GM21526 (cell line): ENCODE results near the gene ENOX1.

ENCODE experiments used
- ATAC-seq: cut with Tn5 transposase; IDR thresholded peaks from one replicate; pipeline ENCODE4 v1.9.1; 2021; ENCODE audit warnings: moderate library complexity; ENCODE audit not compliant: unreplicated experiment, low FRiP score

The ENOX1 gene

DNA sequence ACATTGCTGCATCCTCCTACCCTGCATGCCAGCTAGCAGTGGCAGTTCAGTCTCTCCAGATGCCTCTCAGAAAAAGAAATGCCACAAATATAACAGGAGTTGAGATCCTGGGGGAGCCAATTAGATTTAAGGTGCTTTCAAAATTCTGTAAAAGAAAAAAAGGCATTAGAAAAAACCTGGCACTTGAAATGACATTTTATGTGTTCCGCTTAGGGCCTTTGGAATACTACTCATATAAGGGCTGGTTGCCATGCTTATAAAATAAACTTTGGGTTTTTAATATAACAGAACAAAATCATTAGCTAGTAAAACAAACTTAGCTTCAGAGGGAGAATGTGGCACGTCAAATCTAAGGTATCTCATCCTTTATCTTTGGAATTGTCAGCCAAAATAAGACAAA lies 104.1 kb downstream of the ENOX1 start:
- no peak for ATAC-seq

DNA sequence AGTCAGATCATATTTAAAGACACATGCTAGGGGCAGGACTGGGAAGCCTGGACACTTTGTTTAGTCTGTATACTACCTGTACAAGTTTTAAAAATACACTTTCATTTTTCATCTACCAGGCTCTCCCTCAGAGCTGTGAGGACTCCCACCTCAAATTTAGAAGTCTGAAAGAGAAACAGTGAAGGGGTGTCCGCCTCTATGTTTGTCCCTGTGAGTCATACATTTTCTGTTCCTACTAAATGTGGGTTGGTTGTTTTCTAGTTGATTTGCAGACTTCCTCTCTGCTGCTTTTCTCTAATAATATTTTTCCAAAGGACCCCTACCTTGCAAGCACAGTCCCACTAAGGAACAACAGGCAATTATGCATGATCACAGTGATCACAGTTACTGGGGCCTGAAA lies 110.5 kb downstream of the ENOX1 start:
- ATAC-seq, result peak; percentile 93

DNA sequence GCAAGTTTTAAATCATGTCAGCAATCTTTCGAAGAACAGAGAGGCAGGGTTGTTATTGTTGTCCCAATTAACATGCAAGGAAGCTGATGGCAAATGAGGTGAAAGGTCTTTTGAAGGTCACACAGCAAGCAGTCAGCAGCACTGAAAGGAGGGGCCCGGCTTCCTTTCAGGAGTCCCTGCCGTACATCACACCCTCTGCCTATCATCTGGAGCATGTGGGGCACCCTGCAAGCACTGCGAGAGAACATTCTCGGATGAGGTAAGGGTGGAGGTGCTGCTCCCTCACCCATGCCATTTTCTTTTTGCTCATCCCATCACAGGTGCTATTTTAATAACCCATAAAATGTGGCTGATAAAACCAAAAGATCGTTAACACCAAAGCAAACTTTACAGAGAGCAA lies 111.2 kb downstream of the ENOX1 start:
- no peak for ATAC-seq

DNA sequence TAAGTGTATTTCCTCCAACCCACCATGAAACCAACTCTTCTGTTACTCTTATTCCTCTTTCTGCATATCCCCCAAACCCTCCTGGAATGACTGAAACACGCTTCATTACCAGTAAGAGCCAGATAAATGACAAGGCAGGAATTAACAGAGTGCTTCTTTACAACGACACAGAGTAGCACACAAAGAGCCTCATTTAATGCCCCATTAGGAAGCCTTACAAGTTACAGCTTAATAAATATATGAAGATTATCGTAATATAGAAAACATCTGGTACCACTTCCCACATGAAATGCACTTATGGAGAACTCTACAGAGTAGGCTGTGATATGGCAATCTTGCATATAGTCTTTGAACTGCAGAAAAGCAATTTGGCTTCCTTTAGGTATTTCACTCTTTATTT lies 116.8 kb downstream of the ENOX1 start:
- no peak for ATAC-seq

DNA sequence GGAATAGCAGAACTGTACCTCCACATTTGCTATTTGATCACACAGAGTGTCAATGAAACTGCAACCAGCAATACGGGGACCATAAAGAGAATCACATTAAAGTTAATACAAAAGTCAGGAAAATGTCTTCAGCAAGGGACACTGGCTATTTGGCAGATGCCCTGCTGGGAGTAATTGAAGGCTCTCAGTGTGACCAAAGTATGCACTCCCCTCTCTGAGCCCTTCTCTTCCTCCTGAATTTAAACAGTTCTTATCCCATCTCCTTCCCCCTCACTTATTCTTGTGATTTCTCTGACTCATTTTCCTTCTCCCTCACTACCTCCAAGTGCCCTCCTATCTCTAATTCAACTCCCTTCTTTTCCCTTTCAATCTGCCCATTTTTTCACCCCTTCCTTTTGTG lies 117.7 kb downstream of the ENOX1 start:
- ATAC-seq, result no peak

DNA sequence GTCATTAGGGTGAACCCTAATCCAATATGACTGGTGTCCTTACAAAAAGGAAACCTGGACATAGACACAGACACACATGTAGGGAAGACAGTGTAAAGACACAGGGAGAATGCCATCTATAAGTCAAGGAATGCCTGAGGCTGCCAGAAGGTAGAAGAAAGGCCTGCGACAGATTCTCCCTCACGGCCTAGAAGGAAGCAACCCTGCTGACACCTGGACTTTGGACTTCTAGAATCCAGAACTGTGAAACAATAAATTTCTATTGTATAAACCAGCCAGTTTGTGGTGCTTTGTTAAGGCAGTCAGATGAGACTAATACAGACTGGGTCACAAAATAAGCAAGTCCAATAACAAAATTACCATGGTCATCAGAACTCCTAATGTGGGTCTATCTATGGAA lies 120.4 kb downstream of the ENOX1 start:
- no peak for ATAC-seq

DNA sequence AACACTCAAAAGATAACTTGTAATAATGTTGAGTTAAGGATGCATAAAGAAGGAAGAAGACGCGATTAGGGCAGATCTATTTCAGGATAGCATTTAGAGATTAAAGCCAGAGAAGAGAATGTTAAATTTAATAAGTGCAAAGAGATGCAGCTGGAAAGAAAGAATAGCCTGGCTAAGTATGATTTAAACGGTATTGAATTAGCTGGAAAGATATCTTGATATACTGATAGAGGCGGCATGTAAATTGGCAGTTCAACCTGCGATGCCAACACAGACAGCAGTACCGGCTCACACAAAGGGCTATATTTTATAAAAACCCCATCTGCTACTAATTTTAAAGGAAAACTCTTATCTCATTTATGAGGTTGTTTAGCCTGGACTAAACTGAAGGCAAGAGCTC lies 121.4 kb downstream of the ENOX1 start:
- ATAC-seq, result no peak

DNA sequence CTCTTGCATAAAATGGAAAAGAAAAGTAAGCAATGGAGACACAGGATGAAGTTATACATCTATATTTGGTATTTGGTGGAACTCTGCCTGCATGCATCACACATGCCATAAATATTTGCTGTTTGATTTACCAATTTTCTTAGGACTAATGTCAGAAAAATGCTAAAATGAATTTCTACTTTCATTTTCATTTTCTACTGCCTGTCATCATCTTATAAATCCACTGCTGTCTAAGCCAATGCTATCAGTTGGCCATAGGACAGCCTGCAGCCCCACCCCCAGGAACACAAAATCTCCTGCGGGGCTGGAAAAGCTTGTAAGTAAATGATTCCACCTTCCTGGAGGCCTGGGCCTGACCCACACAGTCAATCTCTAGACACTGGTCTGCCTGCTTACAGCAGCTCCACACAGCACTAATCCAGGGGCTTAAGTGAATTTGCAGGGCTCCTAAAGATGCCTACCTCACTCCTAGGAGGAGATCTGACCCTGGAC lies 122.0 kb downstream of the ENOX1 start:
- no peak for ATAC-seq

DNA sequence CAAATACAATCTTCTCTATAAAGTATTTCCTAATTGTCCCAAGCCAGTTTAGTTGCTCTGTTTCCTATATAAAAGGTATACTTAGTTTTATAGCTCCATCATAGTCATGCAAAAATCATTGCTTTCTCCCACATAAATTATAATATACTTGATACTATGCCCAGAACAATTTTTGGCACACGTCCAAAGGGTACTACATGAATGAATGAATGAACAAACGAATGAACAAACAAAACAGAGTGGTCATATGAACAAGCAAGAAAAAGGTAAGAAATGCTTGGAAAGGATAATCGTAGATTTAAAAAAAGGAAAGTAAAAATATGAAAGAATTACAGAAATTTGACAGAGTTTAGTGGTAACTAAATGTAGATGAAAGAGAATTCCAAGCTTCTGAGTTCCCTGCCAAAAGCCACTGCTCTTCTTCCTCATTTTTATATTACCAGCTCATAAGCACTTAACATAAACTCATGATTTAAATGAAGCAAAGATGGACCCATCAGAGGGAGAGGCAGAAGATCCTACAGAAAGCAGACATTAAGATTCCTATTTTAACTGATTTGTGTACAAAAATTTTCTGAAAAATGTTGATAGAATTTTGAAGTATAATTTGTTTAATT lies 123.2 kb downstream of the ENOX1 start:
- no peak for ATAC-seq

DNA sequence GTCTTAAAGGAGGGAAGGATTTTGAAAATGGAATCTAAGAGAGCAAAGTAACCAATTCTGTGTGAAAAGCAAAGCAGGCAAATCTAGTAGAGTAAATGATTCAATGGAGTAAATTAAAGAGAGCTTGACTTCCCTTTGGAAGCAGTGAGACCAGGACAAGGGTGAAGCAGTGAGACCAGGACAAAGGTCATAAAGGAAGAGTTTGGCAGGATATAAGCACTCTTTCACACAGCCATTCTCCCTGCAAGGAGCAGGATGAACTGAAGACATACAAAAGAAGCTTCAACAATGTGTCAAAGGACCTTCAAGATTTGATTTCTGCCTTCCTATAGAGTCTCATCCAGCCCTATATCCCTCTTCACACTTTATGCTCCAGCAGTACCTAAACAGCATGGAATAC lies 123.8 kb downstream of the ENOX1 start:
- ATAC-seq, result no peak

DNA sequence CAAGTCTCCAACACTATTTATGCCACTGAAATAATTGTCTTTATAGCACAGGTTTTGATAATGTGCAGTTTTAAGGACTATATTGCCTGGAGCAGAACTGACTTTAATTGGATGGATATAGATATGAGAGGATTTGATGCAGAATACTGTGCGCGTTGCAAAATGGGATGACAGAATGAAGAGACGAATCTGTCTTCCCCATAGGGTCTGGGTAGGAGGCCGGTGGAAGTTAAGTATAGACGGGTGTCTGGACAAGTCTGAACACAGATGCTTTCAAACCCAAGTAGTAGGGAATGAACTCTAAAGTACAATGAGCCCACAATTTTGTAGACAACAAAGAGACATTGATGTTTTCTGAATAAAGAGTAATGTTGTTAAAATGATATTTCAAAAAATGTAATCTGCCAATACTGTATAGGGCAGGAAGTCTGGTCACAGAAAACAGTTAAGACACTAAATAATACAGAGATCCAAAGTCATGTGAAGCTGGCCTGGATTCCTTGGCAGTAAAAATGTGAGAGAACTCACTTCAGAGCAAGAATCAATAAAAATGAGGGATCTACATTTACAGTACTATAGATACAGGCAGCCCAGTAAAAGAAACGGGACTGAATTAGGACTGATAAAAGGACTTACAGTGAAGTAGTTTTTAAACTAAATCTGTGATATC lies 125.5 kb downstream of the ENOX1 start:
- no peak for ATAC-seq

DNA sequence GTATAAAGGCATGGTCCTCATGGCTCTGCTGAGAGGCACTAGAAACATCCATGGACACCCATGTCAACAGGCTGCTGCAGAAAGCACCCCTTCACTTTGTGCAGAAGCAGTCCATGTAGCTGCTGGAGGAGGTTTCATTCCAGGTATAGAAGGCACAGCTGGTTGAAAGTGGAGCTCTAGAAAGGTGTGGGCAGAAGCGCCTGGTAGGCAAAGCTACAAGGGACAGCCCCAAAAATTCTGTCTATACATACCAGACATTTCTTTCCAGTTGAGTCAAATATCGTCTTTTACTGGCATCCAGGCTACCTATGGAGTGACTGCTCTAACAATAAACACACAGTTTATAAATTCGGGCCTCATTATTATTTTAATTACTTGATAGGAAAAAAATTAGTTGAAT lies 129.3 kb downstream of the ENOX1 start:
- ATAC-seq, result no peak

DNA sequence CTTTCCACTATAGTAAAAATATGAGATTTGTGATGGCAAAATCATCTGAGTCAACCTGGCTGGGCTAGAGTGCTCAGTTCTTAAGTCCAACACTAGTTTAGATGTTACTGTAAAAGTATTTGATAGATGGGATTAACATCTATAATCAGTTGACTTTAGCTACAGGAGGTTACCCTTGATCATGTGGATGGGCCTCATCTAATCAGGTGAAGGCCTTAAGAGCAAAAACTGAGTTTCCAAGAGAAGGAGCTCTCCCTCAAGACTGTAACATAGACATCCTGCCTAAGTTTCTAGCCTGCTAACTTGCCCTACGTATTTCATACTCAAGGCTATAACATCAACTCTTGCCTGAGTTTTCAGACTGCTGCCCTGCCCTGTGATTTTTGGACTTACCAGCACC lies 132.8 kb downstream of the ENOX1 start:
- no peak for ATAC-seq

DNA sequence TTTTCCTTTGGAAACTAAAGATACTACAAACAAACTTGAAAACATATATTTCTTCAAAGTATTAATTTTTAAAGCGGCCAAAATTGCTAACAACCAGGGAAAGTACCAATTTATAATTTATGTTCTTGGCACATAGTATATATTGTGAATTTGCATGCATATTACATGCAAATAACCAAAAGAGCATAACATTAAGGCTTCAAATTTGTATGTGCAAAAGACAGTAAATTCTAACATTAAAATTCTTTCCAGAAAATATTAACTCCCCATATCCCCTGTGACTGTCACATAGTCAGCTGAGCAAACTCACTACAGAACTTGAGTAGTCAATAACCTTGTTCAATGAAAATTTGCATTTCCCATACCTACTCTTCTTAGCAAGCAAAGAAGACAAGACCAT lies 133.4 kb downstream of the ENOX1 start:
- ATAC-seq, result no peak

DNA sequence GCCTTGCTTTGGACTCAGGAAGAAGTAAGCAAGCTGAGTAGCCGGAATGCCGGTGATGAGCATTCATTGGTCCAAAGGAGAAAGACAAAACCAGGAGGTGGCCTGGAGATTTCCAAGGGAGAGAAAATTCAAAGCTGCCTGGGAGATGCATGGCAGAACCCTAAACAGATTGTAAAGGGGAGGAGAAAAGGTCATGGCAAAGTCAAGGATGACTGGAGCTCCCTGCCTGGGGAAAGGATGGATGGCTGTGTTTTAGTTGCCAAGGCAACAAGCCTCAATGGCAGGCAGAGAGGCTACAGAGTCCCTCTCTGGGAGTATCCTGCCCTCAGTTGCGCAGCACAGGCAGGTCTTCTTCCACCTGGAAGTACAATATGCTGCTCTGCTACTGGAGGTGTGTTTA lies 134.0 kb downstream of the ENOX1 start:
- ATAC-seq, result no peak

DNA sequence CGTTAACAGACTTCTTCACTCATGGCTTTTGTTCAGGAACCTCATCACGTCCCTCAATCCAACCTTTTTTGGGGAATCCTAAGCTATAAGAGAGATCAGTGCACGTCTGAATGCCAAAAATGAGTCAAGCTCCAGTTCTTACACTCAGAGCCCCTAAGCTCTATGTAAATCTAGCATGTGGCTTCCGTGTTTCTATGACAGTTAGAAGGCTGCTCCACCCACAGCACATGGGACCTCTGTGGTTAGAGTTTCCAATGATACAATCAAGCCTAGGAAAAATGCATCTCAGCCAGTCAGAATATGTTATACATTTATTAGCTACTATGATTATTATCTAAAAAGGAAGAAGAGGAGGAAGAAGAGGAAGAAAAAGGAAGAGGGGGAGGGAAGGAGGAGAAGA lies 135.9 kb downstream of the ENOX1 start:
- no peak for ATAC-seq

DNA sequence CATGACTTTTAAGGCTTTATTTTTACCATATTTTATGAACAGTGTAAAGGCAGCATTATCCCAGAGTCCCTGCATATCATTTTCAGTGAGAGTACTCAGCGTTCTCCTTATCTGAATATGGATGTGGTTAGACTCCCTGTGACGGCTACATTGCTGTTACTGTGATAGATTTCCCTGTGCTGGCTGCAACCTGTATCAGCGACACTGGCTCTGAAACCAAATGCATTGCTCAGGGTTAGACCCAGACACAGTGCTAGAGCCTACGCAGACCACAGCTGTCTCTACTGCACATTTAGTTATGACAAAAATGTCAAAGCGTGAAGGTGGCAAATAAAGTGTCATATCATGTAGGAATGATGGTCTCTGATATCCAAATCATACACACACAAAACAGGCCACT lies 138.0 kb downstream of the ENOX1 start:
- no peak for ATAC-seq

DNA sequence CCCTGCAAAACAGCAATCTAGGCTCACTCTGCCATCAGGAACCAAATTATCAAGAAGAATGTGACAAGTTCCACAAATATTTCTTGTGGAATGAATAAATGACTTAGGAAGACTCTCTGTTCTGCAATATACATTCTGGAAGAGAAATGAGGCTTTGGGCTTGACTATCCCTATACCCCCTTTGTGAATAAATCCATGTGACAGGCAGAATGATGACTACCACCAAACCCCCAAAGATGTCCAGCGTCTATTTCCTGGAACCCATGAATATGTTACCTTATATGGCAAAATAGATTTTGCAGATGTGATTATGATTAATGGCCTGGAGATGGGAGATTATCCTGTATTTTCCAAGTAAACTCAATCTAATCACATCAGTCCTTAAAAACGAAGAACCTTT lies 139.3 kb downstream of the ENOX1 start:
- no peak for ATAC-seq

DNA sequence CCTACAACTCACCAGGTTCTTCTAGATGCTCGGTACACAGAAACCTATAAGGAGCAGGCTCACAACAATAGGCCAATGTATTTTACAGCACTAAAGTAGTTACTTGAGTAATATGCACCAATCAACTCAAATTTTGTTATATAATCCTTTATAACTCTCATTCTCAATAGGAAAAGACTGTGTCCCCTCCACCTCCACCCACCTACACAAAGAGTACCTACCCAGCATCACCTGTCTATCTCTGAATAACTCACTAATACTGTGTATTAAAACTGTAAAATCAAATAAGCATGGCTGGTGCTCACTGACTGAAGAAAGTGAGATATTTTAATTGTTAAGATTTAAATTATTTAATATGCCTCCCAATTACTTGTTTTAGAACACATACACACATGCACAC lies 146.3 kb downstream of the ENOX1 start:
- ATAC-seq, result no peak

DNA sequence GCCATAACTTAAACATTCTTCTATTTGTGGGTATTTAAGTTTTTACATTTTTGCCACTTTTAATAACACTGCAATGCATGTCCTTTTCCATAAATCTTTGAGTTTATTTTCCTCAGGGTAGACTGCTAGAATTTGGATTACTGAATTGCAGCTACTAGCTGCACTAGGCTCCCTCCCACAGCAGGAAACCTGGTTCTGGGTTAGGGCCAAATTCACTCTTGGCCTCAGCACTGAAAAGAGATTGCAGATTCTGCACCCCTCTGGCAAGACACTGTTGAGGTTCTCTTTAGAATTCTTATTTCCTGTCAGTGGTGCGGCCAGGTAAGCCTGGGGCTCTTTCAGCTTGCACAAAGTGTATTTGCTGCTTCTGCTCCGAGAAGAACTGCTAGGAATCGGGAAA lies 155.7 kb downstream of the ENOX1 start:
- ATAC-seq, result no peak

DNA sequence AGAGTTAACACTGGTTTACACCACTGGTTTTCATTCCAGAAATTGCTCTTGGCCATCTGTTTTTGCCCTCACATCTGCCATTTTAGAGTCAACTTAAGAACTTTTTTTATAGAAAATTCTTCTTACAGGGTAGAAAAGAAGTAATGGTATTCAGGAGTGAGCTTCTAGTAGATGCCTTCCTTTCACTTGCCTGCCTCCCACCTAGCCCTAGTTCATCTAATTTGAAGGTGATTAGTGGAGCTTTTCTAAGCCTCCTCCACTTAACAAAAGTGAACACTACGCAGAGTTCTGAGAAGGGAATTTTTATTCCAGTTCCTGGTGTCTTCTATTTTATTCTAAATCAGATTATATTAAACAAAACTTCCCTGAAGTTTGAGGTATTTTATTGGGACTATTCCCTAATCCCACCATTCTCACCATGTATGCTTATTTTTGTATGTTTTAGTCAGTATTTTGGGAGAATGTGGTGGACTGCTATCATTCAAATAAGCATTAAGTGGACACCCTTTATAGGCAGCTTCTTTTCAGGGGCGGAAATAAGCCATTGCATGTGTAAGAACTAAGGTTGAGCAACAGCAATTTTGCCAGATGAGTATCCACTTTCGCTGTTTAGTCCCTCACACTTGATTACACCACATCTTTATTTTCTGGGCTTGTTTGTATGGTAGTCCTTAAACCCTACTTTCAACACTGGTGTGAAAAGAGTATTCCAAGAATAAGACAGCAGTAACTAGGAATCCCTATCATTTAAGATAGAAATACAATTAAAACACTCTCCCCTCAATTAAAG lies 156.9 kb downstream of the ENOX1 start:
- ATAC-seq, result no peak

DNA sequence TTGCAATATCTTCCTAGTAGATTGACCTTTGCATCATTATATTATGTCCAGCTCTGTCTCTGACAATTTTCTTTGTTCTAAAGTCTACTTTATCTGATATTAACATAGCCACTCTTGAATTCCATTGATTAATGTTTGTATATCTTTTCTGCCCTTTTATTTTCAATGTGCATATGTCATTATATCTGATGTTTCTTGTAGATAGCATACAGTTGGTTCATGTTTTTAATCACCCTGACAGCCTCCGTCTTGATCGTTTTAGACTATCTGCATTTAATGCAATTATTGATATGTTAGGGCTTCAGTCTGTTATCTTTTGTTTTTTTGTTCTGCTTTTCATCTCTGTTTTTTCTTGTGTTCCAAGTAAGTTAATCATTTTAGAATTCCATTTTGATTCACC lies 159.8 kb downstream of the ENOX1 start:
- no peak for ATAC-seq
